Fibroblast of pulmonary artery (primary cell): ENCODE measurements around the gene GRIP1.

Experiments
- DNase-seq: peaks from one replicate; pipeline ENCODE4 v3.0.0-alpha.2; 2010; ENCODE audit warnings: low read depth
- H3K4me3 ChIP-seq: replicated peaks from 2 replicates; pipeline ENCODE4 v1.5.1; 2011; ENCODE audit warnings: low read depth, mild to moderate bottlenecking, control low read depth, low read length, moderate library complexity
- TF ChIP-seq, protein P1 (sequence below): IDR thresholded peaks from 2 replicates; pipeline ENCODE4 v1.5.1; 2011; ENCODE audit warnings: mild to moderate bottlenecking, control low read depth, low read length, inconsistent platforms; ENCODE audit errors: missing control alignments

GRIP1 gene

GRCh38 chr12:66633676-66634075, 45.2 kb downstream of the GRIP1 start:
- DNase-seq: peak; percentile 13

GRCh38 chr12:66629138-66629870, 49.6 kb downstream of the GRIP1 start:
- DNase-seq: no peak
- no peak overlapping the region for H3K4me3 ChIP-seq
- TF ChIP-seq, protein P1, sequence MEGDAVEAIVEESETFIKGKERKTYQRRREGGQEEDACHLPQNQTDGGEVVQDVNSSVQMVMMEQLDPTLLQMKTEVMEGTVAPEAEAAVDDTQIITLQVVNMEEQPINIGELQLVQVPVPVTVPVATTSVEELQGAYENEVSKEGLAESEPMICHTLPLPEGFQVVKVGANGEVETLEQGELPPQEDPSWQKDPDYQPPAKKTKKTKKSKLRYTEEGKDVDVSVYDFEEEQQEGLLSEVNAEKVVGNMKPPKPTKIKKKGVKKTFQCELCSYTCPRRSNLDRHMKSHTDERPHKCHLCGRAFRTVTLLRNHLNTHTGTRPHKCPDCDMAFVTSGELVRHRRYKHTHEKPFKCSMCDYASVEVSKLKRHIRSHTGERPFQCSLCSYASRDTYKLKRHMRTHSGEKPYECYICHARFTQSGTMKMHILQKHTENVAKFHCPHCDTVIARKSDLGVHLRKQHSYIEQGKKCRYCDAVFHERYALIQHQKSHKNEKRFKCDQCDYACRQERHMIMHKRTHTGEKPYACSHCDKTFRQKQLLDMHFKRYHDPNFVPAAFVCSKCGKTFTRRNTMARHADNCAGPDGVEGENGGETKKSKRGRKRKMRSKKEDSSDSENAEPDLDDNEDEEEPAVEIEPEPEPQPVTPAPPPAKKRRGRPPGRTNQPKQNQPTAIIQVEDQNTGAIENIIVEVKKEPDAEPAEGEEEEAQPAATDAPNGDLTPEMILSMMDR: no peak

More at GRCh38 chr12:66633676-66634075, 45.2 kb downstream of the GRIP1 start:
- TF ChIP-seq, protein P1: no peak
- no peak overlapping the region for H3K4me3 ChIP-seq

DNA sequence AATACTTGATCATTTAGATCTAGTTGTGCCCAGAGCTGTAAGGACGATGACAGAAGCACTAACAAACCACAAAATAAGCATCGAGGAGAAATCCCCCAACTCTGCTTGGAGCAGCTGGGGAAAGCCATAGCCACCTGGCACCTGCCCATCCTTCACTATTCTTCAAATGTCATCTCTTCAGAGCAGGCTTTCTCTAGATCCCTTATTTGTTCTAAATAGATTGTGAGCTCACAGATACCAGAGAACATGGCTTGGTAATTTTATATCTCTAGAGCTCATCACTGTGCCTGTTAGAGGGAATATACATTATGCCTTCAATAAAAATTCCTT, 50.9 kb downstream of the GRIP1 start:
- TF ChIP-seq, protein P1: no peak
- H3K4me3 ChIP-seq: no peak overlapping the region
- no peak for DNase-seq

DNA sequence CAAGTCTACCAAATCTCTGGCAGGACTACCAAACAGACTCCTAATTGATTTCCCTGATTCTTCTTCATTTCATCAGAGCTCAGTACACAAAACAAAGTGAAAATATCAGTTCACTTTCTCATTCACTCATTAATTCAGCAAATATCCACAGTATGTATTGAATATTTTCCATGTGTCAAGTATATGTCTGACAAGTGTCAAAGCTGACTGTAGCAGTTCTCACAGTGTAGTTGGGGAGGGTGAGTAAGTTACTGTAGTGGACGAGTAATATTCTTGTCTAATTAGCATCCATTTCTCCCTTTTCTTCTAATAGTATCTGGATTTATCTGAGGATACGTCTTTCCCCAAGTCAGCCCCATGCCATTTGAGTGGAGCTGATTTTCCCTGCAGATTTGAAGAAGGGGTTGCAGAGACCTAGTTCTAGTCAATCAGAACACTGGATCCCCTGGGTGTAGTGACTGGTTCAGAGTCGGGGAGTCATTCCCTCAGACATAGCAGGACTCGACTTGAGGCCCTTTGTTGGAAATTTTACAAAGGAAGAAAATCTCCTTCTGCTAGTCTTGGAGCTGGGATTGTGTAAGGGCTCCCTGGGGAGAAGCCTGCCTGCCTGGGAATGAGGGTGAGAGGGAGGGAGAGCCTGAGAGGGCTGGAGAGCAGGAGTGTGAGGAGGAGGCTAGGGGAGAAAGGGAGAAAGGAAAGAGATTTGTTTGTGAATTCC, 51.4 kb downstream of the GRIP1 start:
- no peak overlapping the region for H3K4me3 ChIP-seq
- TF ChIP-seq, protein P1: no peak
- peak; percentile 10 for DNase-seq

DNA sequence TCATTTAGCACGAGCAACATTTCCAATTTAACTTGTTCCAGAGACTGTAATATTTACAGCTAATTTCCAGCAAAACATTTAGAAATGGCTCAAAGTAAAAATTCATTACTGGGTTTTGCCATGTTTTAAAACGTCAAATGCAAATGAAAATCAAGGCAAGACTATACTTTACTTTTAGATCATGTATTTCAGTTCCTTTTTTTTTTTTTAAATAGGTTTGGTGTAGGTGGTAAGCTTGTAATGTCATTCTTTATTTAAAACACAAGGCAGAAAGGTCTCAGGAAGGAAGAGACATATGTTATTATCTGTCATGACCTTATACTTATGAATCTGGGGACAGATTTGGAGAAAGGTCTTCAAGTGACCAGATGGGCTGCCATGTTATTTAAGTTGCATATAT, 54.1 kb downstream of the GRIP1 start:
- TF ChIP-seq, protein P1: no peak
- no peak for DNase-seq
- H3K4me3 ChIP-seq: no peak overlapping the region

- H3K4me3 ChIP-seq: no peak overlapping the region
- DNase-seq: no peak
- TF ChIP-seq, protein P1: no peak
Measured at GRCh38 chr12:66623455-66623854, 55.4 kb downstream of the GRIP1 start.
